HPDE6-E6E7 (cell line): Measurements from ENCODE around the gene OLFML1.

Experiments
- DNase-seq: peaks from one replicate; pipeline ENCODE4 v3.0.0; 2011; ENCODE audit warnings: missing footprints; ENCODE audit errors: extremely low spot score

Gene OLFML1

DNA sequence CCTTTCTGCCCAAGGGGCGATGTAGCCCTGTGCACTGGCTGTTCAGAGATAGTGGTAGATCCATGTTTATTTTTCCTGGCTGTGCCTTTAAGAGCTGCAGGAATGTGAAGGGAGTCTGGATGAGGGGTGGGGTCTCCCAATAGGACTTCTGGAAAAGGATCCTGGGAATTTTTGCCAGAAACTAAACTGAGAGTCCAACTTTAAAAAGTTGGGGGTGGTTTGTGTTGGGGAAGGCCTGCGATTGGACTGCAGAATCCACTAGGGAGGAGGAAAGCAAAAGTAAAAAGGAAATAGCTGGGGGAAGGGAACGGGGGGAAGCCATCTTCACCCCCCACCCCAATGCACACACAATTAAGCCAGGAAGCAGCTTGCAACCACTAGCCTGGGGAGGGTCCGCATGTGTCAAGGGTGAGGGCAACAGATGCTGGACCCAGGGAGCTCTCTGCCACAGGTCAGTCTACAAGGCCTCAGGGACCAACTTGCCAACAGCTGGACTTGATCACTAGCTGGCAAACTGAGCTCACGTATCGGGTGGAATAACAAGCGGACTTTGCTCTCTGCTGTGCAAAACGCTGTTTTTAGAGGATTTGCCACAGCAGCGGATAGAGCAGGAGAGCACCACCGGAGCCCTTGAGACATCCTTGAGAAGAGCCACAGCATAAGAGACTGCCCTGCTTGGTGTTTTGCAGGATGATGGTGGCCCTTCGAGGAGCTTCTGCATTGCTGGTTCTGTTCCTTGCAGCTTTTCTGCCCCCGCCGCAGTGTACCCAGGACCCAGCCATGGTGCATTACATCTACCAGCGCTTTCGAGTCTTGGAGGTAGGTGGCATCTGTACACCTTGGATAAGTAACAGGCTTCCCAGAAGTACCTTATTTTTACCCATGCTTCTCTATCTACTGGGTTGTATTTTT is at the start of gene OLFML1:
OLFML1 (plus strand) TSS at position 321 of the 912 bp plus-strand sequence; CDS start at position 691, 370 bp downstream.
- no peak for DNase-seq

DNA sequence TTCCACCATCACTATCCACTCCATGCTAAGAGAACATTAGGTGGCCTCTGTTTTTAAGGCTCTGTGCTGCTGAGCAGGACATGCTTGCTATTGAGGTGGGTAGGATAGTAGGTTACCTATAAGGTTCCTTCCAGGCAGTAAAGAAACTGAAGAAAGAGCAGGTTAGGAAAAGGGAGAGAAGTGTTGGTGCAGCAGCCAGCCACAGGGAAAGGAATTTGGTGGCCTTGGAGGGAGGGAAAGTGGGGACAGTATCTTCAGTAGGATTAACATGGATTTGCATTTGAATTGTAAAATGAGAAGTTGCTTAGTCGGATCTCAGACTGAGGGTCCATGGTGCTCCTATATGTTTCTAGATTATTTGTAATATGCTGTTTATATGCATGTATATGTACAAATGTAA is 49.2 kb upstream of the OLFML1 start:
- no peak for DNase-seq

DNA sequence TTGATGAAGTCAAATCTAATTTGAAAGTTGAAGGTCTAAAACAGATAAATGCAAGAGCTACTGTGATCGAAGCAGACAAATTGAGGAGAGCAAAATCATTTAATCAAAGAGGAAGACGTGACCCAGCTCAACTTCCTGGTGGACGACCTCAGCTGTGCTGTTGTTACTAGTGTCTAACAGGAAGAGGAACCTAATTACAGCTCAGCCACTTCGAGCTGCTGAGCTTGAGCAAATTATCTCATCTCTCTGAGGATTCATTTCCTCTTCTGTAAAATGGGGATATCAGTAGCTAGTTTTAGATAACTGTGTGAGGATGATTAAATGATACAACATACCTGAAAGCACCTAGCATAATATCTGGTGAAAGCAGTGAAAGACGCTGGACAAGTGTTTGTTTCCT is 48.6 kb upstream of the OLFML1 start:
- DNase-seq = no peak

DNA sequence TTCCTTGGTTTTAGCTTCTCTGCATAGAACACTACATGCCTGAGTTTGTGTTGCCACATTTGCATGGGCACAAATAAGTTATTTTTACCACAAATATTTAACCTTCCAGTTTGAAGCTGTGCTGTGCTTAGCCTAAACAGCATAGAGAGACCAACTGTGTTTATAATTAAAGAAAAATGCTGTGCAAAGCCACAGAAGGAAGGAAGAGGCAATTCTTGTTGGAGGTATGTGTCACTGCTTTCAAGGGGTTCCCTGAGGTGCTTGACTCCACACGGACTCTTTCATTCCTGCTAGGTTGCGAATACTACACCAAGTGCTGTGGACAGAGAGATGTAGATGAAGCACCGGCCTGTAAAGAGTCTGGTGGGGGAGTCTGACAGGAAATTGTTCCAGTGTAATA is 47.6 kb upstream of the OLFML1 start:
- no peak for DNase-seq

DNA sequence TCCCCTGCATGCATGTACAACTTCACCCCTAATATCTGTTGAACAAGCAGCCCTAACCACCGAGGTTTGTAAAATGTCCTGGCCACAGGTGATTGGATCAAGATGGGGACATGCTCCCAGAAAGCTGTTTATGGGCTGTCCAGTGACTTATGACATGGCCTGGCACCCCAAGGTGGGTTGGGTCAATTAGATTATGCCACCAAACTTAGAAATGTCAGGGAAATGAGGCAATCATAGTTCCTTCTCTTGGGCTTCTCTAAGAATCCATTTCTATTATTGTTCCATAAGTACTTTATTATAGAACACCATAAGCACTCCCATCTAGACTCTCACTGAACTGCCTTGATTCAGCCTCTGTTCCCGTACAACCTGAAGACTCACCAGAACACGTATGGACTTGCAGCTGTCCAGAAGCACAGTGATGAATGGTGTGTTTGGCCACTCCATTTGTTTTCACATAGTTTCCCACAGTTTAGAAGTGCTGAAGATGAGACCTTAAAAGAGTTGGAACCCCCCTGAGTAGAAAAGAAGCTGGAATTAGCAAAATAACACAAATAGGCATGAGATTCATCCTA is 45.5 kb upstream of the OLFML1 start:
- DNase-seq = no peak

DNA sequence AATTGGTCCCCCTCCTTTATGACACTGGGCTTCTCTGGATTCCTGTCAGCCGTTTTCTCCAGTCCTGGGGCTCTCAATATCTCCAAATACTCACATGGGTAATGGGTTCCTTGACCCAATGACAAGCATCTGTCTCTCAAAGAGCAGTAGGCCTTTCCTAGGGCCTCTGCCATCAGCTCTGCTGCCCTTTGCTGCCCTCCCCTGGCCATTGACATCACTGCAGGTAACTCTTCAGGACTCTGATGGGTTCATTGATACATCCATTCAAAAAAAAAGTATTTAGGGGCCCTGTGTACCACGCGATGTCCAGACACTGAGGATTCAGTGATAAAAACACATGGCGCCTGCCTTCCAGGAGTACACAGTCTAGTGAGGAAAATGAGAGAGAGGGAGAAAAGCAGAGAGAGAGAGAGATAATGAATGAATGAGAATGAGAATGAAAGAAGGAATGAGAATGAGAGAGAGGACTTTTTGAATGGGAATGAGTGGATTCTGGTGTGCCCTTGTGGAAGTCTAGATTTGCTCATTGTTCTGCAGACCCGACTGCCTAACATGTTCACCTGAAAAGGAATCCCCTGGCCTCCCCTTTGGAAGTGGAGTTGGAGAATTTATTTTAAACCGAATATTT is 42.6 kb upstream of the OLFML1 start:
- peak; percentile 34 for DNase-seq

DNA sequence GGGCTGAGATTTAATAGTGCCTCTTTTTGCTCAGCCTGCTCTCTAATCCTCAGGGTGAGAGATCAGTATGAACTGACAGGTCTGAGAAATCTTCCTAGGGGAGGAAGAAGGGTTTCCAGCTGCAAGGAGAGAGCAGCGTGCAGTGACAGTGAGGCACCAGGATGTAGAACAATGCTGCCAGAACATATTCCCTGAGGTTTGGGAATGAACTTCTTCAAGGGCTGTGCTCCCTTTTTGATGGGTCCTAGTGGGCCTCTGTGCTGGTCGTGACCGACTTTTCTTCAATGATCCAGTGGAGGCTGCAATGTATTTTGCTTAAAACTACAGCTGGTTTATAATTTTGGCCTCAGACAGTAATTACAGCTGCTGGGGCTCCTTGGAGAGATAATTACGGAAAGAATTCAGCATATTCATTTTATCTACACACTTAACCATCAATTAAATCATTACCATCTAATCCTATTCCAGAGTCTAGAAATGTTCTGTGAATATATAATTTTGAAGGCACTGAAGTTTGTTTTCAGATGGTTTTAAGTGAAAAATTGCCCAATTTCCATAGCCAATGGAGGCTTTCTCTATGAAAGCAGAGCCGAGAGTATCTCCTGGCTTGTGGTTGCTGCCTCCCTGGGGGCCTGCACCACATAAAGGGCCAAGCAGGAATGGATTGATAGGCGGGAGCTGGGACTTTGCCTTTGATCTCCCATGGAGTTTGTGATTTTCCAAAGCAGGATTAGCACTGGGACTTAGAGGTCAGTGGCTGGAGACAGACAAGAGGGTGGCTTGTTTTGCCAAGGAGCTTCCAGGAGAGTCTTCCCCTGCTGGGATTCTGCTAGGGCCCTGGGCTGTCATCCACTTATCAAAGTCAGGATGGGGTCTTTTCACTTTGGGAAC is 41.0 kb upstream of the OLFML1 start:
- no peak for DNase-seq

DNA sequence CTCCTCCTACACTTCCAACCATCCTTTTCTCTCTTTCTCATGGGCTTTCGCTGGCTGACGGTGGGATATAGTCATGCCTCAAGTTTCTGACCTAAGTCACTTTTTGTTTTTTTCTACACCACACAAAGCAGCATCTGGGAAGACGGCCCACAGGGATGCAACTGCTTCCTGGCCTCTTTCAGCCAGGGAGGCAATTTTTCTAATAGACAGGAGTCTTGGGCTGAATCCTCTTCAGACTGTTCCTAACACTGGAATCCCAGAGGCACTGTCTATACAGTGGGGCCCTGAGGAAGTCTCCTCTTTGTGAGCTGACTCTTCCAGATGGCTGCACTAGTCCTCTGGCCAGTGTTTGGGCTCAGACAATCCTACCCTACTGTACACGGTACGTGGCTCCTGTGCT is 39.7 kb upstream of the OLFML1 start:
- DNase-seq = no peak

DNA sequence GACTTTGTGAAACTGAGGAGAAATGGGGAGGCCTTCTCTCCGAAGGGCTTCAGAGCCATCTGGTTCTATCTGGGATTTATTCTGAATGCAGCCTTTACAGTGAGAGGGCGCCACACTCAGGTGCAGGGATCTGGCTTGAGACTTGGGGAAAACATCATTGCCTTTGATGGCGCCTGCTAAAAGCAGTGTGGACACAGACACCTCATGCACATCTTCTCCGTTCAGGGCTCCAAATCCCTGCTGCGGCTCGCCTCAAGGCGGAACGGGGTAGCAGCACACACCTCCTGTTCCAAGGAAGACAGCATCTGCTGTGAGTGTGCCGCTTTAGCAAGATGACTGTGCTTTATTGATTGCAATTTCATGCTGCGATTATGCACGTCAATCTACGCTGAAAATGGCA is 37.1 kb upstream of the OLFML1 start:
- DNase-seq = no peak

DNA sequence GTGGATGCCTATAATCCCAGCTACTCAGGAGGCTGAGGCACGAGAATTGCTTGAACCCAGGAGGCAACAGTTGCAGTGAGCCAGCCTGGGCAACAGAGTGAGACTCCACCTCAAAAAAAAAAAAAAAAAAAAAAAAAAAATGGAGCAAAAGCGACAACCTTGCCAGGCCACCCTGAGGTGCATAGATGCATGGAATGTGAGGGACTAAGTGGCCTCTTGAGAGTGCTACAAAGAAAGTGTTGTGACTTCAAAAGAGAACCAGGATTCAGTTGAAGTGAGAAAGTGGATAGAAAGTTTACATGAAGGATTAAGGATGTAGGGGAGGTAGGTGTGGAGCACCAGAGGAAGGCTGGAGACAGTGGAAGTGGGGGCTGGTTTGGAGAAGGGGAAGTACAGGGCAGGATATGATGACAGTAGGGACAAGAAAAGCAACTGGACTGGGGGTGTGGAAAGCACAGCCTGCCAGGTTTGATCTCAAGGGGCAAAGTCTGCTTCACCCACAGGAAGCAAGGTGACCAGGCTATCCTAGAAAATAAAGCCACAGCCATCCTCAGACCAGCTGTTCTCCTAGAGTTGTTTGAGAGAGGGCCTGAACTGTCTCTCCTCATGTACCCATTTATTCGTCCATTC is 36.0 kb upstream of the OLFML1 start:
- DNase-seq = no peak

DNA sequence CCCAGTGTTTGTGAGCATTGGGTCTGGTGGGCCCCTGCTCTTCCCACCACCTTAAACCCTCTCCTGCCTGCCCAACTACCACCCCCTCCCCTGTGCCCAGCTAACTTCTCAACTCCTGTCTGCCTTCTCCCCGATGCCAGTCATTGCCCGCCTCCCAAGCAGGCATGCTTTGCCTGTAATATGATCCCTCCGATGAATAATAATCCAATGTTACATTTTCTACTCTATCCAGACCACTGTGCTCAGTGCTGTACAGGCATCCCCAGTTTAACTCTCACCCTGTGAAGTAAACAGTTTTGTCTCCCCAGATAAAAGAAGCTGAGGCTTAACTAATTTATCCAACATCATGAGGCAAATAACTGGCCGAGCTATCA is 35.5 kb upstream of the OLFML1 start:
- no peak for DNase-seq

DNA sequence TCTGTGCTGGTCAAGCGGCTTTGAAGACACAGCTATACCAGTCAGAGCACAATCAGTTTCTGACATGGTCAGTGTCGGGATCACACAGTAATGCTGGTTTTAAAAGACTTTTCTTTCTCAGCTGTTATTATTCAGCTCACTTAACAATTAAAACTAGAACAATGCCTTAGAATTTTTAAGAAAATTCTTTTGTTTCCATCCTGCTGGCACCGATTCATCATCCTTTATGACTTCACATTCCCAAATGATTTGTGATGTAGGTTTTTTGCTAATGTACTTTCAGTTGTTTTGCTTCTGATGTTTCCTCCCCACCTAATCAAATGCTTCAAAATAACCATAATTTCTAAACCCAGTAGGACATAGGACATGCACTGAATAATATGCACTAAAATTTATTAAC is 34.5 kb upstream of the OLFML1 start:
- no peak for DNase-seq

DNA sequence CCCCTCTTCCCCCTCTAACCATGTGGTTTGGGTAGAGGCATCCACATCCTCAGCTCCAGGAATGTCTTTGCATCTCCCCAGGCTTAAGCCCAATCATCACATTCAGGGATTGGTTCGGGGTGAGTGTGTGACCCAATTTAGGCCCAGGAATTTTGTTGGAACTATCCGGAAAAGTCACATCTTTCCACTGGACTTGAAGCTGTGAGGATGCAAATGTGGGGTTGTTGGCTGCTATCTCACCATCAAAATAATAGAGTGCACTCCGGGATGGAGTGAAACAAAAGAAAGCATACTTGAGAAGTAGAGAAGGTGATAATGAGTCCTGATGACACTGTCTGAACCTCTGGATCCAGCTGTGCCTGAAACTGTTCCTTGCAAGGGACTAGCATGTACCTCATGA is 33.8 kb upstream of the OLFML1 start:
- DNase-seq = no peak

DNA sequence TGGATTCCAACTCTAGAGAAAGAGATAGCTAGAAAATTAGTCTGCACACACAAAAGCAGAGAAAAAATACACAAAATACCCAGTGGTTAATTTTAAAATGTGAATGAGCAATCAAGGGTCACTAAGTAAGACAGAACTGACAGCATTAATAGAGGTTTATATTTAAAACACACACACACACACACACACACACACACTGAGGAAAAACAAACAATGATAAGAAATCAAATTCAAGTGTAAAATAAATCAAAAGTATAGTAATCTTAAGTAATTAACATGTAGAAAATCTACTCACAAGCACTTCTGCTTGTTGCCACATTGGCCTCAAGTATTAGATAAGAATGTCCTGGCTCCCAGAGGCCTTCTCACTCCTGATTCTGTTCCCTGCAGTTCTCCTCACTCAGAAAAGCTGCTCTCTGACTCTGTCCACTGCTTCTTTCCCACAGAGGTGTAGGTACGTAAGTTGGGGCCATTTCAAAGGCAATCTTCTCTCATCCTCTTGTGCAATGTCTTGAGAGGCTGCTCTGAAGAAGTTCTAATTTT is 33.3 kb upstream of the OLFML1 start:
- no peak for DNase-seq

DNA sequence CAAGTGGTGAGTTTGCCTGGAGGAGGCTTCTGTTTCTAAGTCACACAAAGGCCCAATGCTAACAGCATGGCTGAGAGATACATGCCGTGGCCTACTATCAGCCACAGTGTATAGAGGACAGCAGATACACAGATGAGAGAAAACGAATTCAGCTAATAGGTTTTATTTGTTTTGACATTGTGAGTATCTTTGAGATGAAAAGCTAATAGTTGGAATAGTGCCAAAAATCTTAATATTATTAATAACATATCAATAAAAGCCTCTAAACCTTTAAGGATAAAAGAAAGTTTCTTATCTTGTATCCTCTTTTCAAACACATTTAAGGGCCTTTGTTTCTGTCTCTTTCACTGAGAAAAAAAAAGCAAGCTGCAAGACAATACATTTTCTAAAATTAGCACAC is 30.5 kb upstream of the OLFML1 start:
- no peak for DNase-seq

DNA sequence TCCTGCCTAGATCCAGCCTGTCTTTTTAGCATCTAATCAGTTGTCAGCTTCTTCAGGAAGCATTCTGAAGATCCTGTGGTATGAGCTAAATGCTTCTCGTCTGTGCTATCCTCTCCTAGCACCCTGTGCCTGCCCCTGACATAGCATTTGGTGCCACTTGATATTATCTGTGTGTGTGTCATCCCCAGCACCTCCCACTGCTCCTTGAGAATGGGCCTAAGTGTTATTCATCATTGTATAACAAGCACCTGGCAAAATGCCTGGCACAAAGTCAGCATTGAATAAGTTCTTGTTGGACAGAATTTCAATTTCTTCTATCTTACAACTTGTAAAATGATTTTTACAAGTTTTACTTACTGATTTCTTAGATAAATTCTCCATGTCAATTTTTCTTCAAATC is 28.1 kb upstream of the OLFML1 start:
- DNase-seq = no peak

DNA sequence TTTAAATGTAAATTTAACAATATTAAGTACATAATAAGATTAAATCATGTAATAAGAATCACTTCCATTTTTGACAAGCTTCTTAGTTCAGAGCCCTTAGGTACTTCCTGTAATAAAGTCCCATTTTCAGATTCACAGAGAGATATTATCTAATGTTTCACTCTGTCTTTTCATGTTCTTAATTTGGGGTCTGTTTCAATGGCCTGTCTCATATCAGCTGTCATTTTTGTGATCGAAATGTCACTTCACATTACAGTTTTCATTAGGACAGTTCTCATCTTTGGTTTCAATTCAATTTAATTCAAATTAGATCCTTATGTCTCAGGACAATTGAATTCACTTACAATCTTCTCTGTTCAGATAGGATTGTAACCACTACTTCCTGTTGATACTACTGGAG is 22.6 kb upstream of the OLFML1 start:
- DNase-seq = no peak

DNA sequence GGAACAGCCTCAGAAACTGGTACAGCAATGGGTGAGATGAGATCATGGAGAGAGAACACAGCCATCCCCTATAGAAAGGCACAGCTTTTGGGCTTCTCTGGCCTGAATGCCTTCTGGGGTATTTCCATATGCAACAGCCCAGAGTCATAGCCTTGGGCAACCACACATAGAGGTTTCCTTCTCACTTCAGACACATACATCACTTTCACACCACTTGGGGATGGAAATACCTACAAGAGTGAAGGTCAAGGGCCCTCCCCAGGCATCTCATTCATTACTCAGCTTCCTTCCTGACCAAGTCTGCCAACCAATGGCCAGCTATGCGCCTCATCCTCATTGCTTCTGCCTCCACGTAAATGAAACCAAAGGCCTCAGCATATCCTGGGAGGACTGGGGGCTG is 17.7 kb upstream of the OLFML1 start:
- no peak for DNase-seq

DNA sequence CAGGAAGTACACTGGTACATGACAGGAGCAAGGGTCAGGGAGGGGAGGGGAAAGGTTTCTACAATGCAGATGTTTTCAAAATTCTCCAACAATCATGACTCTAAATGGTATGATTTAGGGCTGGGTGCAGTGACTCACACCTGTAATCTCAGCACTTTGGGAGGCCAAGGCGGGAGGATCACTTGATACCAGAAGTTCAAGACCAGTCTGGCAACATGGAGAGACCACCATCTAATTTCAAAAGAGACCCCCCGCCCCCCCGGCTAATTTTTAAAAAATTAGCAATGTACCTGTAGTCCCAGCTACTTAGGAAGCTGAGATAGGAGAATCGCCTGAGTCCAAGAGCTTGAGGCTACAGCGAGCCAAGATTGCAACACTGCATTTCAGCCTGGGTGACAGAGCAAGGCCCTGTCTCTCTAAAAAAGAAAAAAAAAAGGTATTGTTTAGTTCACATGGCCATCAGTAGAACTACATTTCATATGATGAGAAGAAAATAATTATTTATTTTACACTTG is 15.9 kb upstream of the OLFML1 start:
- no peak for DNase-seq

DNA sequence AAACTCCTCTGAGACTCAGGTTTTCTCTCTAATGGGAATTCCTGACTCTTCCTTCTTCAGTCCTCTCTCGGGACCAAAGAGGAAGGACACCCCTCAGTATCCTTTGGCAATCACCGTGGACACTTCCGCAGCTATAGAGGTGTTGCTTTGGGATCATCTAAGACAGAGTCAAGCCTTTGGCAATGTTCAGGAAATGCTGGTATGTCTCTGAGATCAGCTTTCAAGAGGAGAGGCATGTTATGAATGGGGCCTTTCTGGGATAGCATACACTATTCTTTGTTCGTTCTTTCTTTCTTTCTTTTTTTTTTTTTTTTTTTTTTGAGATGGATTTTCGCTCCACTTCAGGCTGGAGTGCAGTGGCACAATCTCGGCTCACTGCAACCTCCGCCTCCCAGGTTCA is 14.2 kb upstream of the OLFML1 start:
- DNase-seq = no peak

DNA sequence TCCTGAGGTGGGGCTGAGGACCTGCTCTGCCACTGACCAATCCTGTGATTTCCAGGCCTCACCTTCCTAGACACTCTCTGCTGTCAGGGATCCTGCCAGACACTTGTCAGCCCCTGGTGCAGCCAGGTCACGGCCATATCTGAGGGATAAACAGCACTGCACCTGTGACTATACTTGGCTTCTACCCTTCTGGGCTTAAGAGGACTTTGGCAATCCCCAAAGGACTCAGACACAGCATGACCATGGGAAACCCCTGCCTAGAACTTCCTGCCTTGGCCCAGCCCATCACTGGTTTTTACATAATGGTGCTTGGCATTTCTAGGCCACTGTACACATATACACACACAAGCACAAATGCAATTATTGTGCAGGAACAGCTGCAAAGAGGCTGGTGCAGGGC is 11.6 kb upstream of the OLFML1 start:
- DNase-seq = no peak
